Measurements from ENCODE around the gene EBF4.

- TF ChIP-seq CTCF (IDR thresholded peaks at IDR 0.05) (no peak), EZH2 (IDR thresholded peaks at IDR 0.05; ENCODE audit: borderline replicate concordance, insufficient read depth, low read depth, low read length, poor library complexity, severe bottlenecking) (no peak)
These were observed 114.4 kb downstream of the EBF4 start for GRCh38 chr20:2807019-2807418.
